Caco-2 (cell line): Measurements from ENCODE around the gene NEDD4L. TPM values are rescaled to one million over a fixed set of nuclear protein-coding genes. Genes with fewer than 3 reads are reported as not detected.

Experiments
- BruUV-seq: library from RNA; stranded (reverse); fragments of 400-500 nt; replicated peaks from 2 replicates; lab custom pipeline; 2021; lab: Mats Ljungman, UMichigan
- CTCF ChIA-PET: fragments of 300-600 bp; sonication (Branson Sonifier 250); formaldehyde crosslinking; loops from one replicate; lab custom pipeline; 2022; ENCODE audit warnings: antibody characterized with exemption; lab: Charles Lee
- POLR2A ChIA-PET: fragments of 300-600 bp; sonication (Branson Sonifier 250); formaldehyde crosslinking; loops from one replicate; lab custom pipeline; 2022; ENCODE audit warnings: antibody characterized with exemption; lab: Charles Lee
- DNase-seq, 2 experiments: peaks; one replicate each; pipeline versions ENCODE4 v3.0.0 to v3.0.0-alpha.2; 2020 to 2022
- H3K27me3 ChIP-seq: replicated peaks from 2 replicates; pipeline ENCODE4 v1.6.0; 2011; ENCODE audit warnings: low read length; ENCODE audit not compliant: control insufficient read depth, insufficient read depth
- H3K36me3 ChIP-seq: 2 replicates; pipeline ENCODE4 v1.5.1; 2011; ENCODE audit warnings: low read length; ENCODE audit not compliant: control insufficient read depth, insufficient read depth
- H3K4me1 ChIP-seq: fragments of 250-450 bp; sonication (Bioruptor Pico); 2 replicates; pipeline ENCODE4 v1.5.1; 2020; ENCODE audit warnings: mild to moderate bottlenecking
- H3K4me3 ChIP-seq: 2 replicates; pipeline ENCODE4 v1.5.1; 2011; ENCODE audit warnings: low read depth, mild to moderate bottlenecking, control low read depth, low read length
- H3K9me3 ChIP-seq: fragments of 250-450 bp; sonication (Bioruptor Pico); 2 replicates; pipeline ENCODE4 v1.5.1; 2020; ENCODE audit warnings: mild to moderate bottlenecking, moderate library complexity
- H3K27ac Mint-ChIP-seq: one replicate; pipeline ENCODE4 v1.8.0; 2022; ENCODE audit warnings: mixed read lengths; ENCODE audit not compliant: unreplicated experiment
- H3K27me3 Mint-ChIP-seq: one replicate; pipeline ENCODE4 v1.8.0; 2022; ENCODE audit warnings: mixed read lengths; ENCODE audit not compliant: insufficient read depth, unreplicated experiment
- H3K36me3 Mint-ChIP-seq: one replicate; pipeline ENCODE4 v1.8.0; 2022; ENCODE audit warnings: mild to moderate bottlenecking, mixed read lengths; ENCODE audit not compliant: insufficient read depth, unreplicated experiment
- H3K4me1 Mint-ChIP-seq: one replicate; pipeline ENCODE4 v1.8.0; 2022; ENCODE audit warnings: low read depth, mixed read lengths; ENCODE audit not compliant: unreplicated experiment
- H3K4me3 Mint-ChIP-seq: one replicate; pipeline ENCODE4 v1.8.0; 2022; ENCODE audit warnings: mild to moderate bottlenecking, moderate library complexity, mixed read lengths; ENCODE audit not compliant: unreplicated experiment
- H3K9me3 Mint-ChIP-seq: one replicate; pipeline ENCODE4 v1.8.0; 2022; ENCODE audit warnings: mixed read lengths; ENCODE audit not compliant: unreplicated experiment
- intact Hi-C: fragments of 100-400 bp; cut with micrococcal nuclease; formaldehyde crosslinking; loops from one replicate; pipeline ENCODE4 v1.10.0; 2022; ENCODE audit not compliant: unreplicated experiment
- total RNA-seq: library from RNA; stranded (reverse); gene quantifications from 2 replicates; pipeline ENCODE4 v1.2.3, GENCODE V29; 2022
- TF ChIP-seq, protein P1 (sequence below), 2 experiments: fragments of 200-600 bp in 1 of 2; IDR thresholded peaks; 1 replicate in 1 of 2; 2 replicates in 1 of 2; pipeline versions ENCODE4 v1.5.1 to v1.8.0; 2011 to 2022; ENCODE audit warnings: antibody characterized with exemption in 1 of 2, control low read depth in 1 of 2, inconsistent platforms in 1 of 2, low read depth in 1 of 2, low read length in 1 of 2, mild to moderate bottlenecking in 1 of 2, moderate library complexity in 1 of 2; ENCODE audit not compliant: insufficient read depth in 1 of 2, severe bottlenecking in 1 of 2, unreplicated experiment in 1 of 2

NEDD4L gene
- total RNA-seq, 1 experiment from 2014 or later = 85.4 TPM

DNA sequence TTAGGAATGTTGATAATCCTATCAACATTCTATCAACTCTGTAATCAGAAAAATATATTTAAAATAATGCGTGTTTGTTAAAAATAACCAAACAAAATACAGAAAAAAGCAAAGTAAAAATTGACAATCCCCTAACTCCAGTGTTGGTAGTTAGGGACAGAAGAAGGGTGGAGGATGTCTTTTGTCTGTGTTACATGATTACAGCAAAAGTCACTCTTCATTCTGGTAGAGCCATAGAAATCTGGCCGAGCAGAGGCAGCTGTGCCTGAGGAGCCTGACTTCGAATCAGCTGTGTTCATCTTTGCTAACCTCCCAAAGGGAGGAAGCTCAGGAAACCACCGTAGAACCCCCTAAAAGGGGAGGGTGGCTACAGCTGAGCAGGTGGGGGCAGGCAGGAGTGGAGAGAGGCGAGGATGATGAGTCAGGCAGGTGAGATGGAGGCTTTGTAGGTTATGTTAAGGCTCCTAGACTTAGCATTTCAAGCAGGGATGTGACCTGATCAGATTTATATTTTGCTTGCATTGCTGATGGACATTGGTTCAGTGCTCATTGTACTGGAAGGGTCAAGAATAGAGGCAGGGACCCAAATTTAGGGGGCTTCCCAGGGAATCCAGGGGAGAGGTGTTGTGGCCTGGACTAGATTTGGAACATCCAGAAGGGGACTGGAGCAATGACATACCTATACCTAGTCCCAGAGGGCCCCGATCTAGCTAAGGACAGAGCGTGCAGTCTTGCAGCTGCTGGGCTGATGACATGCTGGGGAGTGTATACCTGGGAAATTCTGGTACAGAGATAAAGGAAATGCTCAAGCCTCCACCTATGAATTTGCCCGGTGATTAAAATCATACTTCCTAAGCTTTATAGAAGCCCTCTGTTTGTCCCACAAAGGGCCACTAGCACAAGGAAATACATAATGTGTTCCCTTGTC lies 95.7 kb downstream of the NEDD4L start:
- H3K4me1 ChIP-seq = no peaks in the 10 kb centered on the region
- TF ChIP-seq, protein P1, sequence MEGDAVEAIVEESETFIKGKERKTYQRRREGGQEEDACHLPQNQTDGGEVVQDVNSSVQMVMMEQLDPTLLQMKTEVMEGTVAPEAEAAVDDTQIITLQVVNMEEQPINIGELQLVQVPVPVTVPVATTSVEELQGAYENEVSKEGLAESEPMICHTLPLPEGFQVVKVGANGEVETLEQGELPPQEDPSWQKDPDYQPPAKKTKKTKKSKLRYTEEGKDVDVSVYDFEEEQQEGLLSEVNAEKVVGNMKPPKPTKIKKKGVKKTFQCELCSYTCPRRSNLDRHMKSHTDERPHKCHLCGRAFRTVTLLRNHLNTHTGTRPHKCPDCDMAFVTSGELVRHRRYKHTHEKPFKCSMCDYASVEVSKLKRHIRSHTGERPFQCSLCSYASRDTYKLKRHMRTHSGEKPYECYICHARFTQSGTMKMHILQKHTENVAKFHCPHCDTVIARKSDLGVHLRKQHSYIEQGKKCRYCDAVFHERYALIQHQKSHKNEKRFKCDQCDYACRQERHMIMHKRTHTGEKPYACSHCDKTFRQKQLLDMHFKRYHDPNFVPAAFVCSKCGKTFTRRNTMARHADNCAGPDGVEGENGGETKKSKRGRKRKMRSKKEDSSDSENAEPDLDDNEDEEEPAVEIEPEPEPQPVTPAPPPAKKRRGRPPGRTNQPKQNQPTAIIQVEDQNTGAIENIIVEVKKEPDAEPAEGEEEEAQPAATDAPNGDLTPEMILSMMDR (IDR thresholded peaks at IDR 0.05; ENCODE audit: insufficient read depth in 1 of 2, low read depth in 1 of 2, low read length in 1 of 2, severe bottlenecking in 1 of 2, unreplicated experiment in 1 of 2) = no peak
- intact Hi-C loops = loop anchor here (5.0 kb wide), 2 partner anchors 38 to 97 kb away; partner anchors contain the start of gene NEDD4L
- Mint-ChIP-seq H3K4me1 (no peaks in the 10 kb centered on the region), H3K4me3 (no peak overlapping the region), H3K9me3 (no peaks in the 10 kb centered on the region), H3K27ac (no peak overlapping the region), H3K36me3 (no peaks in the 10 kb centered on the region), H3K27me3 (no peaks in the 10 kb centered on the region)
- H3K4me3 ChIP-seq = no peak overlapping the region
- no peaks in the 10 kb centered on the region for H3K27me3 ChIP-seq
- ChIA-PET POLR2A (no interaction called here), CTCF (no interaction called here)
- no peaks in the 10 kb centered on the region for H3K36me3 ChIP-seq
- no peak for DNase-seq
- no TSS peak for BruUV-seq
- no peaks in the 10 kb centered on the region for H3K9me3 ChIP-seq

DNA sequence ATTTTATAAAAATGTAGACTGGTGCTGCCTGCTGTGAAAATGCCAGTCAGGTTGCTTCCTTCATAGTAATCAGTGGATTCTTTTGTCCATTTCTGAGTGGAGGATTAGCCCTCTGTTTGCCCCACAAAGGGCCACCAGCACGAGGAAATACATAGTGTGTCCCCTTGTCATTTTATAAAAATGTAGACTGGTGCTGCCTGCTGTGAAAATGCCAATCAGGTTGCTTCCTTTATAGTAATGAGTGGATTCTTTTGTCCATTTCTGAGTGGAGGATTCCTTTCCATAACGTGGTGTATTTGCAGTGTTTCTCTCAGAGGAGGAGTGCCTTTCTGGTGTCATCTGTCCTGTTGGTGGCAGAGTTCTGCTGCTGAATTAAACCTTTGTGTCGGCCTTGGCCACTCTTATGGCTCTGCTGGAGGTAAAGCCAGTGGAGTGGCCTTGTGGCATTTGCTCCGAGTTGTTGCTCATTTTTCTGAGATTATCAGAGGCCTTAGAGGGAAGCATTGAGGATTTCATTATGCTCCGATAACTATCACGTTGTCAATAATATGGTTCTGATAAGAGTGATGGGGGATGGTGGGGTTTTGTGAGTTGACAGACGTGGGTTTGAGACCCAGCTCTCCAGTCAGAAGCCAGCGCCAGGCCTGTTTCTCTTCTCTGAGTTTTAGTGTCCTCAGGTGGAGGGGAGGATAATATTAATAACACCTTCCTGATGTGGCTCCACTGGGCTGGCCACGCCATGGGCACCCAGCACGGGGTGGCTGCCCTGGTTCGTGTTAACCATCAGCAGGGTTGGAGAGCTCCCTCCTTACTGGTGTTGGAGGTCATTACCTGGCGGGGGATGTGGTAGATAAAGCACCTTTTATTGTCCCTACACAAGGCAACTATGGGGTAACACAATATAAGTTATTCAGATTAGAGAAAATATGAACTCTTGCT lies 96.6 kb downstream of the NEDD4L start:
- TF ChIP-seq, protein P1 (IDR thresholded peaks at IDR 0.05; ENCODE audit: insufficient read depth in 1 of 2, low read depth in 1 of 2, low read length in 1 of 2, severe bottlenecking in 1 of 2, unreplicated experiment in 1 of 2) = no peak
- no peaks in the 10 kb centered on the region for H3K36me3 Mint-ChIP-seq
- Histone ChIP-seq H3K27me3 (no peaks in the 10 kb centered on the region), H3K9me3 (no peaks in the 10 kb centered on the region), H3K36me3 (no peaks in the 10 kb centered on the region), H3K4me1 (no peaks in the 10 kb centered on the region), H3K4me3 (no peak overlapping the region)
- CTCF ChIA-PET = no interaction called here
- H3K27me3 Mint-ChIP-seq = no peaks in the 10 kb centered on the region
- POLR2A ChIA-PET = no interaction called here
- no TSS peak for BruUV-seq
- H3K9me3 Mint-ChIP-seq = no peaks in the 10 kb centered on the region
- intact Hi-C loops = loop anchor here (5.0 kb wide), 1 partner anchor 37 kb away; no protein-coding TSS in a partner anchor
- no peak for DNase-seq
- H3K27ac Mint-ChIP-seq = no peak overlapping the region
- no peaks in the 10 kb centered on the region for H3K4me1 Mint-ChIP-seq
- no peak overlapping the region for H3K4me3 Mint-ChIP-seq

DNA sequence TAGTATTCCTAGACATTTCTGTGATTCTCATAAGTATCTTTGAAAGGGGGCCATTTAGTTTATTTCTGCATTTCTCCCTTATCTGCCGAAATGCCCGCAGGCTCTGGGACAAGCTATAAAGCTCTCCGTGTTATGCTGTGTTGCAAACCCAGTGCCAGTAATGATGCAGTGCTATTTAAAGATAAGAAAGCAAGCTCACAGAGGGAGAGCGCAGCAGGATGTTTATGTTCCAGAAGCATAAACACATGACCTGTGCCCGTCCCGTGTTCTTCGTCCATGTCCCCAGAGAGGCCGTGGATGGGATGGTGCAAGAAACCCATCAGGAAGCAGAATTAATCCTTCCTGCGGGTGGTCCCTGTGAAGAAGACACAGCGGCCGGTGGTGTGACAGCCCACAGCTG lies 99.4 kb downstream of the NEDD4L start:
- Mint-ChIP-seq H3K36me3 (no peaks in the 10 kb centered on the region), H3K27ac (no peak overlapping the region), H3K9me3 (no peaks in the 10 kb centered on the region), H3K27me3 (no peaks in the 10 kb centered on the region), H3K4me1 (no peaks in the 10 kb centered on the region), H3K4me3 (no peak overlapping the region)
- BruUV-seq = no TSS peak
- Histone ChIP-seq H3K9me3 (no peaks in the 10 kb centered on the region), H3K4me1 (no peaks in the 10 kb centered on the region), H3K36me3 (no peaks in the 10 kb centered on the region), H3K4me3 (no peak overlapping the region), H3K27me3 (no peaks in the 10 kb centered on the region)
- TF ChIP-seq, protein P1 (IDR thresholded peaks at IDR 0.05; ENCODE audit: insufficient read depth in 1 of 2, low read depth in 1 of 2, low read length in 1 of 2, severe bottlenecking in 1 of 2, unreplicated experiment in 1 of 2) = no peak
- intact Hi-C loops = loop anchor here (5.0 kb wide), 1 partner anchor 34 kb away; no protein-coding TSS in a partner anchor
- ChIA-PET CTCF (no interaction called here), POLR2A (no interaction called here)
- no peak for DNase-seq
